ENCODE results near the gene MYOG. TPM values are rescaled to one million over a fixed set of nuclear protein-coding genes. Genes with fewer than 3 reads are reported as not detected.

The MYOG gene
- total RNA-seq, 1 donor from 2014 or later, result not detected

DNA sequence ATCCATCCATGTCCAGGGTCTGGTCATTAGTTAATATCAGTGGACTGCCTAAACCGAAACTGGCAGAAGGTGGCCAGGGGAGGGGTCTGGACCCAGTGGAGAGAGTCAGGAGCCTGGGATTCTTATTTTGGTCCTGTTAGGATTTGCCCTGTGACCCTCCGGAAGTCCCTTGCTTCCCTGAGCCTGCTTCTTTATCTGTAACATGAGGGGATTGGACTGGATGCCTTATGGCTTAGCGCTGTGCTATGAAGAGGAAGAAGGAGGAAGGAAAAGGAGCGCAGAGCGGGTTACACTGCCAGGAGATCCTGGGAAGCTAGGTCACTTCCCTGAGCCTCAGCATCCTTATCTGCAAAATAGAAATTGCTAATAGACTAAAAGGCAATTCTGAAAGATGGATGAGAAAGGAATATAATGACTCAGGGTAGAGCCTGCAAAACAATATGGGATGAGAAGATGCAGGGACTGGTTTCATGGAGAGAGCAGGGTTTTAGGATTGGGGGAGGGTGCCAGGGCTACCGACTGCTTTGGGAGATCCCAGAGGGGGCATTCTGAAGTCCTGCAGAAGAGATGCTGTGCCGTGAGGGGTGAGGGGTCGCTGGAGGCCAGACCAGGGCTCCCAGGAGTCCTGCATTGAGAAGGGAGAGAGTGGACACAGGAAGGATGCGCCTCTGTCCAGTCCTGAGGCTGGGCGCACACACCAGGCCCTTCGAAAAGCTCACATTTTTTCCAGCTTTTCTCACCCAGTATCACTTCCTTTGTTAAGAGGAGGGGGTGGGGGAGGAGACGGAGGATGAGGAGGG is 41.3 kb upstream of the MYOG start:
- no peak for DNase-seq
- TF ChIP-seq CTCF (IDR thresholded peaks at IDR 0.05), result no peak
- intact Hi-C loops (cut with micrococcal nuclease), result no loop called here
- Mint-ChIP-seq H3K27me3 (peaks cover 34% of the 10 kb centered on the region), H3K27ac (no peak overlapping the region), H3K36me3 (ENCODE audit: low read depth) (no peaks in the 10 kb centered on the region), H3K4me1 (peaks cover 16% of the 10 kb centered on the region), H3K4me3 (no peak overlapping the region), H3K9me3 (no peaks in the 10 kb centered on the region)
- ATAC-seq (ENCODE audit: low read depth), result no peak
- ChIA-PET CTCF (interaction anchor here (1.3 kb wide), 1 partner anchor 9 kb away, joined by 3 read pairs; no protein-coding TSS in a partner anchor), POLR2A (no interaction called here)

- intact Hi-C loops (cut with micrococcal nuclease), result no loop called here
- peaks cover 40% of the 10 kb centered on the region for H3K27me3 Mint-ChIP-seq
- H3K4me1 Mint-ChIP-seq, result peaks cover 16% of the 10 kb centered on the region
- no peaks in the 10 kb centered on the region for H3K36me3 Mint-ChIP-seq (ENCODE audit: low read depth)
- ChIA-PET CTCF (interaction anchor here (1.3 kb wide), 1 partner anchor 8 kb away, joined by 3 read pairs; no protein-coding TSS in a partner anchor), POLR2A (no interaction called here)
- TF ChIP-seq CTCF (IDR thresholded peaks at IDR 0.05), result no peak
- ATAC-seq (ENCODE audit: low read depth) (no peak), DNase-seq (no peak)
- no peak overlapping the region for H3K4me3 Mint-ChIP-seq
- H3K27ac Mint-ChIP-seq, result no peak overlapping the region
- no peaks in the 10 kb centered on the region for H3K9me3 Mint-ChIP-seq
Observed at GRCh38 chr1:203126151-203126865, 40.5 kb upstream of the MYOG start.

DNA sequence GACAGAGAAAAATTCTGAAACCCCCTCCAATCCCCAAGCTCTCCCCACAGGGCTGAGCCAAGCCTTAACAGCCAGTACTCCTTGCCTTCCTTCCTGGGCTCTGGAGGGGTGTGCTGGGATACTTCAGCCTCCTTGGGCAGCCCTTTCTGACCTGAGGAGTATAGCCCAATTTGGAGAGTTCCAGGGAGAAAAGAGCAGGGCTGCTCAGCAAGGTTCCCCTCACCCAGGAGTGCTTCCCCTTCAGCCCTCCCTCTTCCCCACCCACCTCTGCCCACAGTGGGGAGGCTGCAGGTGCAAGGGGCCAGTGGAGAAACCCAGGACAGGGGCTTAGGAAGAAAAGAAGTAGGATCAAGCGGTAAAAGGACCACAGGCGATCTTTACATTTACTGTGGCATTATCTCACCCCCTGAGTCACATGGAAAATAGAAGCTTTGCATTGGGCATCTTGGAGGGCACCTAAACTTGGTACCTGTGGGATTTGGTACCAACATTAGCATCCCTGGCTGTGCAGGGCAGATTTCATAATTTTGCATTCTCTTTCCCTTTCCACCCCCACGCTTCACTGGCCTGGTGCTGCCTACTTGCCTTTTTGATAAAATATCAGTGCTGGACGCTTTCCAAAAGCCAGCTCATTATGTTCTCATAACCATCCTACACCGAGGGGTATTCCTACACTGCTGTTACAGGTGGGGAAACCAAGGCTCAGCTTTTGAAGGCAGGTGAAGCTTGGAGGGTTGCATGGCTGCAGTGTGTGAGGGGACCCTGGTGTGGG is 38.9 kb upstream of the MYOG start:
- no peak for ATAC-seq (ENCODE audit: low read depth)
- H3K36me3 Mint-ChIP-seq (ENCODE audit: low read depth), result no peaks in the 10 kb centered on the region
- CTCF ChIA-PET, result no interaction called here

DNA sequence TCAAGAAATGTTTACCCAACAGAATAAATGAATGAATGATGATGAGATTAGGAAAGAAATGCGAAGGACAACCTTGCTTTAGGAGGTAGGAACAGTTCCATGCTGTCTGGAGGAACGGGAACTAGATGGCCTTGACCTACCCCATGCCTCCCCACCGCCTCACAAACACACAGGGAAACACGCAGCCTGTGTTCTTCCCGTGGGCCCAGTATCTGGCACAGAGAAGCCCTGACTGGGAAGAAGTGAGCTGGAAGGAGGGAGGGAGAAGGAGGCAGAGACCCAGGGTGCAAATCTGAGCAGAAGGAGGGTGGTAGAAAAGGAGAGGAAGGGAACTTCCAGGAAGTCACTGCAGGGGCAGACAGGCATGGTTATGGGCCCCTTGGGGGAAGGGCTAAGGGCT is 38.2 kb upstream of the MYOG start:
- Mint-ChIP-seq H3K4me1 (peaks cover 15% of the 10 kb centered on the region), H3K4me3 (no peak overlapping the region), H3K27me3 (peaks cover 49% of the 10 kb centered on the region), H3K27ac (no peak overlapping the region), H3K36me3 (ENCODE audit: low read depth) (no peaks in the 10 kb centered on the region), H3K9me3 (no peaks in the 10 kb centered on the region)
- intact Hi-C loops (cut with micrococcal nuclease), result no loop called here
- no peak for DNase-seq
- no peak for TF ChIP-seq CTCF (IDR thresholded peaks at IDR 0.05)
- POLR2A ChIA-PET, result no interaction called here
- CTCF ChIA-PET, result interaction anchor here (0.6 kb wide), 1 partner anchor 404 kb away, joined by 3 read pairs; no protein-coding TSS in a partner anchor
- no peak for ATAC-seq (ENCODE audit: low read depth)

More for the DNA sequence above, 38.9 kb upstream of the MYOG start:
- H3K4me1 Mint-ChIP-seq, result peaks cover 16% of the 10 kb centered on the region
- POLR2A ChIA-PET, result no interaction called here
- H3K27me3 Mint-ChIP-seq, result peaks cover 49% of the 10 kb centered on the region
- no peak for TF ChIP-seq CTCF (IDR thresholded peaks at IDR 0.05)
- no peak for DNase-seq
- H3K27ac Mint-ChIP-seq, result no peak overlapping the region
- H3K9me3 Mint-ChIP-seq, result no peaks in the 10 kb centered on the region
- intact Hi-C loops (cut with micrococcal nuclease), result no loop called here
- H3K4me3 Mint-ChIP-seq, result no peak overlapping the region

- Mint-ChIP-seq H3K9me3 (no peaks in the 10 kb centered on the region), H3K36me3 (ENCODE audit: low read depth) (no peaks in the 10 kb centered on the region), H3K27me3 (peaks cover 60% of the 10 kb centered on the region), H3K27ac (no peak overlapping the region), H3K4me1 (peaks cover 8% of the 10 kb centered on the region), H3K4me3 (no peak overlapping the region)
- TF ChIP-seq CTCF (IDR thresholded peaks at IDR 0.05), result no peak
- ChIA-PET POLR2A (no interaction called here), CTCF (no interaction called here)
- DNase-seq (no peak), ATAC-seq (ENCODE audit: low read depth) (no peak)
- intact Hi-C loops (cut with micrococcal nuclease), result no loop called here
Observed at GRCh38 chr1:203122159-203122558, 36.3 kb upstream of the MYOG start.

Measured in activated B cell treated with CpG ODN at 0.5 μM for 24 hours (primary cell).